Measurements from ENCODE around the gene MBD3L3.

Gene MBD3L3

DNA sequence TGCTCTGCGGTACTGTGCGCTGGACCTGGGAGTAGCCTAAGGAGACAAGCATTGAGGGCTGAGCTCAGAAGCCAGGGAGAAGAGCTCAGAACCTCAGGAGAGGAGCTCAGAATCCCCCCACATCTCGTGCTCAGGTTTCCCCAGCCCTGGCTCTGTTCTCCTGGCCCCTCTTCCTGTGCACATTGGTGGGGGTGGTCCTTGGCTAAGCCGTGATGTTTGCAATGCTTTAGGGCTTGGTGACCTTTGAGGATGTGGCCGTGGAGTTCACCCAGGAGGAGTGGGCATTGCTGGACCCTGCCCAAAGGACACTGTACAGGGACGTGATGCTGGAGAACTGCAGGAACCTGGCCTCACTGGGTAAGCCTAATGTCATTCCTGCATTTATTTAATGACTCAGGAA lies 17.7 kb upstream of the MBD3L3 start:
- H3K27me3 Mint-ChIP-seq (ENCODE audit: low read depth, poor library complexity) = peaks cover 14% of the 10 kb centered on the region
- peaks cover 76% of the 10 kb centered on the region for H3K9me3 Mint-ChIP-seq
- TF ChIP-seq, protein P1, sequence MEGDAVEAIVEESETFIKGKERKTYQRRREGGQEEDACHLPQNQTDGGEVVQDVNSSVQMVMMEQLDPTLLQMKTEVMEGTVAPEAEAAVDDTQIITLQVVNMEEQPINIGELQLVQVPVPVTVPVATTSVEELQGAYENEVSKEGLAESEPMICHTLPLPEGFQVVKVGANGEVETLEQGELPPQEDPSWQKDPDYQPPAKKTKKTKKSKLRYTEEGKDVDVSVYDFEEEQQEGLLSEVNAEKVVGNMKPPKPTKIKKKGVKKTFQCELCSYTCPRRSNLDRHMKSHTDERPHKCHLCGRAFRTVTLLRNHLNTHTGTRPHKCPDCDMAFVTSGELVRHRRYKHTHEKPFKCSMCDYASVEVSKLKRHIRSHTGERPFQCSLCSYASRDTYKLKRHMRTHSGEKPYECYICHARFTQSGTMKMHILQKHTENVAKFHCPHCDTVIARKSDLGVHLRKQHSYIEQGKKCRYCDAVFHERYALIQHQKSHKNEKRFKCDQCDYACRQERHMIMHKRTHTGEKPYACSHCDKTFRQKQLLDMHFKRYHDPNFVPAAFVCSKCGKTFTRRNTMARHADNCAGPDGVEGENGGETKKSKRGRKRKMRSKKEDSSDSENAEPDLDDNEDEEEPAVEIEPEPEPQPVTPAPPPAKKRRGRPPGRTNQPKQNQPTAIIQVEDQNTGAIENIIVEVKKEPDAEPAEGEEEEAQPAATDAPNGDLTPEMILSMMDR (IDR thresholded peaks at IDR 0.05) = no peak
- DNase-seq = no peak
- H3K36me3 Mint-ChIP-seq (ENCODE audit: low read depth) = peaks cover 95% of the 10 kb centered on the region
- H3K27ac Mint-ChIP-seq = no peak overlapping the region
- no peak overlapping the region for H3K4me3 Mint-ChIP-seq
- peaks cover 4% of the 10 kb centered on the region for H3K4me1 Mint-ChIP-seq

DNA sequence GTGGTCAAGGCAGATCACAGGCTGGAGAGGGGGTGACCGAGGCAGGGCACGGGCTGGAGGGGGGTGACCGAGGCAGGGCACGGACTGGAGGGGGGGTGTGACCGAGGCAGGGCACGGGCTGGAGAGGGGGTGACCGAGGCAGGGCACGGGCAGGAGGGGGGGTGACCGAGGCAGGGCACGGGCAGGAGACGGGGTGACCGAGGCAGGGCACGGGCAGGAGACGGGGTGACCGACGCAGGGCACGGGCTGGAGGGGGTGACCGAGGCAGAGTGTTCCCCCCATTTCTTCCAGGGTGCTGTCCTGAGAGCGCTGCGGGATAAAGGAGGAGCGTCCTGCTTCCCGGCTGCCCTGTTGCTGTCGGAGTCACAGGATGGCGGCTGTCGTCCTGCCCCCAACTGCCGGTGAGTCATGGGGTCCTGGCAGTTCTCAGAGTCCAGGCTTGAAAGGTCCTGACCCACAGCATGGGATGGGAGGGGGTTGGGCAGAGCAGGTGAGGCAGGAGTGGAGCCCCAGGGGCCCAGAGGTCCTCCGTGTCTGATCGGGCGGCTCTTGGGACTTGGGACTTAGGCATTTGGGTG lies 16.3 kb upstream of the MBD3L3 start:
- H3K27ac Mint-ChIP-seq = no peak overlapping the region
- H3K36me3 Mint-ChIP-seq (ENCODE audit: low read depth) = peaks cover 93% of the 10 kb centered on the region
- peaks cover 10% of the 10 kb centered on the region for H3K4me1 Mint-ChIP-seq
- H3K9me3 Mint-ChIP-seq = peaks cover 72% of the 10 kb centered on the region
- TF ChIP-seq, protein P1 (IDR thresholded peaks at IDR 0.05) = no peak
- DNase-seq = no peak
- H3K4me3 Mint-ChIP-seq = no peak overlapping the region
- H3K27me3 Mint-ChIP-seq (ENCODE audit: low read depth, poor library complexity) = peaks cover 8% of the 10 kb centered on the region

DNA sequence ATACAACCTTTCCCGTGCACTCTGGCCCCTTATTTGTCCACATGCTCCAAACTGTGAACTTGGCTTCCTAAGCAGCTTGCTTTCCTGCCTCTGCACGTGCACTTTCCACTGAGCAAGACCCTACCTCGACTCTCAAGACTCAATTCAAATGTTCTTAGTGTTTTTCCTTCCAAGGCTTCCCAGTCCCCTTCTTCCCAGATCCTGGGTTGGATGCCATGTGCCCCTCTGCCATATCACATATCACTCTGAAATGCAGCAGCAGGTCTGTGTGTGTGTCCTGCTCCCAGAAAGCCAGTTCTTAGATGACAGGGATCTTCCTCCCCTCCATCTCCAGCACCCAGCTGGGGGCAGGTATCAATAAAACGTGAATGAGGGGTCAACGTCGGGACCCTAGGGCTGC lies 14.1 kb upstream of the MBD3L3 start:
- Mint-ChIP-seq H3K4me1 (peaks cover 19% of the 10 kb centered on the region), H3K36me3 (ENCODE audit: low read depth) (peaks cover 79% of the 10 kb centered on the region), H3K27ac (no peak overlapping the region), H3K9me3 (peaks cover 69% of the 10 kb centered on the region), H3K27me3 (ENCODE audit: low read depth, poor library complexity) (peaks cover 4% of the 10 kb centered on the region), H3K4me3 (peak overlapping the region; percentile 70)
- DNase-seq = no peak
- TF ChIP-seq, protein P1 (IDR thresholded peaks at IDR 0.05) = no peak

DNA sequence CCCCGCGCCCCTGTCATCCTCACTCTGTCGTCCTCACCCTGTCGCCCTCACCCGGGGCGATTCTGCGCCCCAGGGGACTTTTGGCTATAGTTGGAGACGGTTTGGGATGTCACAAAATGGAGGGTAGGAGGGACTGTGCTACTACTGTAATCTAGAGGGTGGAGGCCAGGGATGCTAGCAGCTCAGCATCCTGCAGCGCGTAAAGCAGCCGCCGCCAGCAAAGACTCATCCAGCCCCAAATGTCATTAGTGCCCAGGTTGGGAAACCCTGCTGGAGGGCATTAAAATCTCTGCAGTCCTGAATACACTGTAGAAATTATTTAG lies 11.4 kb upstream of the MBD3L3 start:
- no peak overlapping the region for H3K27ac Mint-ChIP-seq
- DNase-seq = no peak
- TF ChIP-seq, protein P1 (IDR thresholded peaks at IDR 0.05) = no peak

DNA sequence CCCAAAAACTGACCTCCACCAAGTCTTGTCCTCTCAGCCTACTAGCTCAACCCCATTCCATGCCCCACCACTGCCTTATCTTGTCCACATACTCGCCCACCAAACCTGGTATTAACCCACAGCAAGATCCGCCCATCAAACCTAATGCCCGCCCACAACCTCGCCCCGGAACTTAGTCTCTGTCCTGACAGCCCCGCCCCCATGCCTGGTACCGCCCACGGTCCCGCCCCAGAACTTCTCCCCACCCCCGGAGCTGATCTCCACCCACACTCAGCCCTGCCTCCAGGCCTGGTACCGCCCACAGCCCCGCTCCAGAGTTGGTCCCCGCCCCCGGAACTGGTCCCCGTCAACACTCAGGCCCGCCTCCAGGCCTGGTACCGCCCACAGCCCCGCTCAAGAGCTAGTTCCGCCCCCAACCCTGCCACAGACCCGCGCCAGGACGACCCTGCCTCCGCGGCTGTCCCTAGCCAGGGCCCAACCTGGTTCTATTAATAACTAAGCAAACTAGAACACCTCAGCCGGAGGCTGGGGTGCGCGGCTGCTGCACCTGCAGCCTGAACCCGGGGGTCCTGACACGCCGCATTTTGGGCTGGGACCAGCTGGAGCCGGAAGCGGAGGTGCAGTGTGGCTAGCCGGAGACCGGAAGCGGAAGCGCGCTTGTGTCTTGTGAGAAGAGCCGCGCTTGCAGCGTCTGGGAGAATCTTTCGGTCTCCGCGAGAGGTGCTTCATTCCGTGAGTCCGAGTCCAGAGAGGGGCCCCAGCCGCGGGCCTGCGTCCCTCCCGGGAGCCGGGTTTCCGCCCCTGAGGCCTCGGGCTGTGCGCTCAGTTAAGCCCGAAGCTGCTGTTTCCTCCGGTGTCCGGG lies 10.8 kb upstream of the MBD3L3 start, which contains the start of gene ZNF557:
TSS of gene ZNF557 (plus strand) at position 662 of the 862 bp plus-strand sequence. CDS start 5,372 bp downstream, outside the sequence.
- peaks cover 9% of the 10 kb centered on the region for H3K27me3 Mint-ChIP-seq (ENCODE audit: low read depth, poor library complexity)
- TF ChIP-seq, protein P1 (IDR thresholded peaks at IDR 0.05) = no peak
- H3K27ac Mint-ChIP-seq = peak within 1 kb of the TSS; percentile 83
- H3K4me1 Mint-ChIP-seq = peaks cover 19% of the 10 kb centered on the region
- peaks cover 46% of the 10 kb centered on the region for H3K36me3 Mint-ChIP-seq (ENCODE audit: low read depth)
- H3K9me3 Mint-ChIP-seq = peaks cover 66% of the 10 kb centered on the region
- DNase-seq = peak; percentile 98
- peak within 1 kb of the TSS; percentile 95 for H3K4me3 Mint-ChIP-seq

More for the DNA sequence above, 11.4 kb upstream of the MBD3L3 start:
- Mint-ChIP-seq H3K36me3 (ENCODE audit: low read depth) (peaks cover 52% of the 10 kb centered on the region), H3K4me1 (peaks cover 19% of the 10 kb centered on the region), H3K4me3 (peak overlapping the region; percentile 95), H3K9me3 (peaks cover 63% of the 10 kb centered on the region), H3K27me3 (ENCODE audit: low read depth, poor library complexity) (peaks cover 6% of the 10 kb centered on the region)

Data from nephron progenitor cell (in vitro differentiated cells).